Middle frontal gyrus (tissue), 1 donor: ENCODE data around the gene TNFRSF18.

ENCODE experiments used
- DNase-seq: peaks from one replicate; pipeline ENCODE4 v3.0.0-alpha.2; 2015; ENCODE audit warnings: low spot score; ENCODE audit errors: extremely low spot score

TNFRSF18 gene

DNA sequence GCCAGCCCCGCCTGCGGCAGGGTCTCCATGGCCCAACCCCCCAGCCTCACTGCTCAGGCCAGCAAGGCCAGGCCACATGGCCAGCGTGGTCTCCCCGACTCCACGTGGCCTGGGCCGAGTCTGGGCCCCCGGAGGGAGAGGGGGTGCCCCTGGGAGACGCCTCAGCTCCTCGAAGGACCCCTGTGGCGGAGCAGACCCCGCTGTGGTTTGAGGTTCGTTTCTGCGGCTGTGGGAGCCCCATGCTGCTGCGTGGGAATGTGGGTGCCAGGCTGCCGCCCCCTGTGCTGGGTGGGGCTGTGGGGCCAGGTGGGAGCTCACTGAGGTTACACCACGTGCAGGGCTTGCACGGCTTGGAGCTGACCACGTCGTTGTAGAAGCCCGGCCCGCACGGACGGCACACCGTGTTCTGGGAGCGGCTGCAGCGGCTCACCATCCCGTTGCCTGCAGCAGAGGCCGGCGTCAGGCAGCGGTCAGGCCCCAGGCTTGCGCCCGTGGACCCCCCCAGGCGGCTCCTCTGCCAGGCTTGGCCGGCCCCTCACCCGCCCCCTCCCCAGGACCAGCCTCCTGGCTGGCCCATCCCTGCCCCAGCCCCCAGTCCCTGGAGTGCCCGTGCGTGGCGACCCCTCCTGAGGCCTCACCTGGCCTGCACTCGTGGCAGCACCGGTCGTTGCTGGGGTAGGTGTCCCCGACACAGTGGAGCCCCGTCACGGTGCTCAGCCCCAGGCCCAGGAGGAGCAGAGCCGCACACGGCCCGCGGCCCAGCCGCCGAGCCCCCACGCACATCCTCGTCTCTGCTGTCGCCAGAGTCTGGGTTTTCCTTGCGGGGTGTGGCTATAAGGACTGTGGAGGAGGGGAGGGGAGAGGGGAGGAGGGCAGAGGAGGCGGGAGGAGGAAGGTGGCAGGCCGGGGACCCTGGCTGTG lies 7.2 kb upstream of the TNFRSF18 start, which contains the start of gene TNFRSF4:
Gene TNFRSF4, minus strand, starts transcription at position 809 of the 921 bp plus-strand sequence. Its CDS starts 26 bp downstream, at position 783.
- no peak for DNase-seq

DNA sequence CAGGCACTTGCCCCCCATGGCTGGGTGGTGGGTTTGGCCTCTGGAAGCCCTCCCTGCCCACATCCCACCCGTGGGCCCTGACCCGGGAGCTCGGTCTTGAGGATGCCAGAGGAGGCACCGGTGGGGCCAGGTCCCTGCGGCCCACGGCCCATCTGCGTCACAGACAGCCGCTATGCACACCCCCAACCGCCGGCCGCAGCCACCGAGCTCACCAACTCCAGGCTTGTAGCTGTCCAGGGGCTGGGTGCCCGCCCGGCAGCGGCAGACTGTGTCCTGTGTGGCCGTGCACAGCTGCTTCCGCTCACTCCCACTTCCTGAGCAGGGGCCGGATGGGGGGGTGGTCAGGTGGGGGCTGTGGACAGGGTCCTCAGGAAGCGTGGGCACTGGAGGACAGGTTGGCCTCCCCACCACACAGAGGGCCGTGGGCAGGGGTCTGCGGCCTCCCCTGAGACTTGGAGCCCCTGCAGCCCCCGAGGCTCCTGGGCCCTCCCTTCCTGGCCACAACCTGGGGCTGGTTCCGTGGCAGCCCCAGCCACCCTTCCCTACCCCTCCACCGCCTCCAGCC lies 6.5 kb upstream of the TNFRSF18 start:
- DNase-seq: no peak

DNA sequence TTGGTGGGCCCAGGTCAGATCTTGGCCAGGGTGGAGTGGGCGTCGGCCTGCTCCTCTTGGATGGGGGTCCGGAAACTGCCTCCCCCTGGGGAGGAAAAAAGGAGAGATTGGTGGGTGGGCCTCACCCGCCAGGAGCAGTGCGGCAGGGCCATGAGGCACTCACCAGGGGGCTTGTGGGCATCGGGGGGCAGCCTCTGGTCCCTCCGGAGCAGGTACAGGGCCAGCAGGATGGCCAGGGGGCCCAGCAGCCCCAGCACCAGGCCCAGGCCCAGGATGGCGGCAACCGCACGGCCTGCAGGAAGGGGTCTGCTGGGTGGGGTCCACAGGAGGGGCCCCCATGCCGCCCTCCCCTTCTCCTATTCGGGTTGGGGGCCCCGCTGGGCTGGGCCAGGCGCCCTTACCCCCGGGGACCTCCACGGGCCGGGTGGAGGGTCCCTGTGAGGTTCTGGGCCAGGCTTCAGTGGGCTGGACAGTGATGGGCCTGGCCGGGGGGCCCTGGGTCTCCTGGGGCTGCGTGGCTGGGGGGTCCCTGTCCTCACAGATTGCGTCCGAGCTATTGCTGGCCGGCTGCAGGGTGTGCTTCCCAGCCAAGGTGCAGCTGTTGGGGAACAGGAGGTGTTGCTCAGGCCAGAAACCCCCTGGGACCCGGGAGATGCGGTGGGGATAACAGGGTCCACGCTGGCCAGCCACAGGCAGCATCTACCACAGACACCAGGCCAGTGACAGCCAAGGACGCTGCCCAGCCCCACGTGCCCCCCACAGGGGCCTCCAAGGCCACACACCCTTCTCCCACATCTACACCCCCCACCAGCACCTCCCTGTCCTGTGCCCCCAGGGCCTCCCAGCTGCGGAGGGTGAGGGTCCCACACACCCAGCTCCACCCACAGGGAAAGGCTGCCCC lies 5.4 kb upstream of the TNFRSF18 start:
- DNase-seq: no peak

DNA sequence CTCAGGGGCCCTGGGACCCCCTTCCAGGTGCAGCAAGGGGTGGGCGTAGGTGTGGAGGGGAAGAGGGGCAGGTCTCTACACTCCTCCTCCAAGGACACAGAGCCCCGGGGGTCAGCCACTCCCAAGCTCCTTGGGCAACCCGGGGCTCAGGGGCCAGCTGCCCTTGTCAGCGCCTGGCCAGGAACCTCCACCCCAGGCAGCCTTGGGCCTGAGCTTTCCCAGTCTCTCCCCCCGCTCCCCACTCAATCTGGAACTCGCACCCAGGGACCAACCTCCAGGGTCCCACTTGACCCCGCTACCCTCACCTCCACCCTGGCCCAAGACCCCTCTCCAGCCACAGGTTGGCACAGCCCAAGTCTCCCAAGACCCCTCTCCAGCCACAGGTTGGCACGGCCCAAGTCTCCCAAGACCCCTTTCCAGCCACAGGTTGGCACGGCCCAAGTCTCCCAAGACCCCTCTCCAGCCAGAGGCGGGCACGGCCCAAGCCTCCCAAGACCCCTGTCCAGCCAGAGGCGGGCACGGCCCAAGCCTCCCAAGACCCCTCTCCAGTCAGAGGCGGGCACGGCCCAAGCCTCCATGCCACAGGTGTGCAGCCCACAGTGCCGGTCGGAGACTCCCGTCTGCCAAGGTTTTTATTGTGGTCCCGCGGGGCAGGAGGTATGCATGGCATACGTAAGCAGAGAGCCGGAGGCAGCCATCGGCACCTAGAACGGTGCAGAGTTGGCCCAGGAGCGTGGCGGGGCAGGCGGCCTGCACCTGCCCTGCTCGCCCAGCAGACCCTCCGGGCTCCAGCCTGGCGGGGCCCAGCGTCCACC lies 4.5 kb upstream of the TNFRSF18 start:
- no peak for DNase-seq

DNA sequence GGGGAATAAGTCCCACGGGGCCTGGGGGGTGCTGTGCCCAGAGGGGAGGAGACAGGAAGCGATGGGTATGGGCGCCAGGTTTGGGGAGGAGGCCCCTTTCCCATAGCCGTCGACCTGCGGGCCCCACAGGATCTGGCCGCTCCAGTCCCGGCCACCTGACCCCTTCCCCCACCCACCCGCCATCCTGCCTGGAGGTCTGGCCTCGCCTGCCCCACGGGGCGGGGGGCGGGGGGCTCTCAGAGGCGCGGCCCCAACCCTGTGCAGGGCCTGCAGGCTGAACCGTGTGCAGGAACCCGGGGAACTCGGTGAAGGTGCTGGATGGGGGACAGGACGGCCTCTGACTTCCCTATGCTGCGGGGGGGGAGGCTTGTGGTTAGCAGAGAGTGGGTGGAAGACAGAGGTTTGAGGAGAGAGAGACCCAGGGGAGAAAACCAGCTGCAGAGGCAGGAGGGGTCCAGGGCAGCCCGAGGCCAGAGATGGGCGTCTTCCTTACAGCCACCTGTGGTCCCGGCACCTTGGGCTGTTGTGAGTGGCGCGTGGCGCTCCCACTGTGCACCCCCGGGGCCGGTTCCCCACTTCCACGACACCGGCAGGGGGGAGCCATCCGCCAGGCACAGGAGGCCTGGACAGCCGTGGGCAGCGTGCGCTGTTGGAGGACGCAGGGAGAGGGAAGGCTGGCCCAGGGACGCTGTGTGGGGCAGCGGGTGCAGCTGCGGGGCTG lies 2.5 kb upstream of the TNFRSF18 start:
- no peak for DNase-seq

DNA sequence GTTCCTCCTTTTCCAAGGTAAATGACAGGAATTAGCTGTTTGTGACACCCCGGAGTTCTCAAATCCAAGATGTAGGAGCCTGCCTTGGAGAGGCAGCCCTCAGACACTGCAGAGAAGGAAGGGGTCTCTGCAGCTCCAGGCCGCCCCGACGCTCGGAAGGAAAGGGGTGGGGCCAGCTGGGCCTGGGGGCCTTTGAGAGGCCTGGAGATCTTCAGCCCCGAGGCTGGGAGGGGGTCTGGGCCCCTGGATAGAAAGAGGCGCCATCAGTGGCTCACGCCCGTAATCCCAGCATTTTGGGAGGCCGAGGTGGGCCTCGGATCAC lies 1.1 kb upstream of the TNFRSF18 start:
- DNase-seq: no peak

DNA sequence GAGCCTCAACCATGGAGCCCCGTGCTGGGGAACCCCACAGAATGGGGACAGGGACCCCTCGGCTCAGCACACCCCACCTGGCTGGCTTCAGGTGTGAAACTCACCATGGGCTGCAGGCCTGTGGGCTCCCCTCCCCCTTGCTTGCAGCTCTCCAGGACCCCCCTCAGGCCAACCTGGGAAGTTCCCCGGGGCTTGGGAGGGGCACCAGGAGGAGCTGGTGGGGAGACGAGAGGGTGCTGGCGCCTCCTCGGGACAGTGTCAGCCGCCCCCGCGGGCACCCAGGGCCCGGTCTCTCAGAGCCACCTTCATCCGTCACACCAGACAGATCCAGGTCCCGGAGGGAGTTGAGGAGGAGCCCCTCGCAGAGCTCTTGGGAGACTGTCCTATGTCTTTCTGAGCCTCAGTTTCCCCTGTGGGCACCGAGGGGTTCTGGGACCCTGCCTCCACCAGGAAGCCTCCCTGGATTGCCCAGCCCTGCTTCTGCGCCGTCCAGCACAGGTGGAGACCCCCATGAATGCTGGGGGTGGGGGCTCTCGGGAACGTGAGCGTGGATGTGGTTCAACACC lies 657 bp upstream of the TNFRSF18 start:
- DNase-seq: no peak

DNA sequence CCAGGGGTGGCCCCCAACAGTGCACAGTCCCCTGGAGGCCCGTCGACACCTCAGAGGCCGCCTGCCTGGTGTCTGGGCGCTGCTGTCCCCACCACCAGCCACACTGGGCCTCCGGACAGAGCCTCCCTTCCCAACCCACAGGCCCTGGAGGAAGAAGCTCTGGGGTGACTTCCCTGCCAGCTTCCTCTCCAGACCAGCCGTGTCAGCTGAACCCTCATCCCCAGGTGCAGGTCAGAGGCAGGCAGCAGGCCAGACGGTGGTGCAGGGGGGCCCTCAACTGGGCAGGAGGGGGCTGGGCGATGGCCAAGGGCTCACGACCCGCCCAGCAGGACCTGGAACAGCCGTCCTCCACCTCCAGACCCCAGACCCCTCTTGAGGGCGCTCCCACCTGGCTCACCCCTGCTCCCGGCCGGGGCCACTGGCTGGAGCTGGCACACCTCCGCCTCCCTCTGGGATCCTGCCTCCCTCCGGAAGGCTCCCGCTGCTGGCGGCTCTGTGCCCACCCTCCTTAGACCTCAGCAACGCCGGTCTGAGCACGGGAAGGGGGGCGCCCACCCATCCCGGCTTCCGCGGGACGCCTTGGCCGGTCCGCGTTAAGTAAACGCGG lies 520 bp downstream of the TNFRSF18 start:
- no peak for DNase-seq

DNA sequence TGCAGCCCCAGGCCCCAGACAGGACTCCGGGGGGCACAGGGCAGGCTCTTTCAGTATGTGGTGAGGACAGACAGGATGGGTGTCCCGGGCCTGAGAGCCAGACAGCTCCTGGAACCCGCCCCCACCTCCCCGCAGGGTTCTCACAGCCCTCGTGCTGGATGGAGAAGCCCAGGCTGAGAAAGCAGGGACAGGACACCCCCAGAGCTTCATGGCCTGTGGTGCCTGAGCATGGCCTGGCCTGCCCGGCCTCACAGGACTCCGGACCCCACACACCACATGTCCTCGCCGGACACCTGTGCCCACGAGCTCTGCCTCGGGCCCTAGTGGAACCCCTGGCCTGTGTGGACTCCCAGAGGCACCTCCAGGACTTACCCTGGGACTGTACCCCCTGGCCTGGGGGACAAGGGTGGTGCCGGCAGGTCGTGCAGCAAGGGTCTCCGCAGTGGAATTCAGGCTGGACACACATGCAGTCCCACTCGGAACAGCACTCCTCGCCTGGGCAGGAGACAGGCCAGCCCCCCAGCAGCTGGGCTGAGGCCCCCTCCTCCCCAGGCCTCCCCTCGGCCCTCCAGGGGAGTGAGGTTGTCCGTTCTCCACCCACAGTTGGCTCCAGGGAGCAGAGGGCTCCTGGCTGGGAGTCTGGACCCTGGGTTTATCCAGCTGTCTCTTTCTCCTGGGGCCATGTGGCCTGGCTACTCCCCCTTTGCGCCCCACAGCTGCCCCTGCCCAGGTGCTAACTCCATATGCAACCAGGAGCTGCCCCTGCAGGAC lies 1.2 kb downstream of the TNFRSF18 start:
- DNase-seq: no peak

DNA sequence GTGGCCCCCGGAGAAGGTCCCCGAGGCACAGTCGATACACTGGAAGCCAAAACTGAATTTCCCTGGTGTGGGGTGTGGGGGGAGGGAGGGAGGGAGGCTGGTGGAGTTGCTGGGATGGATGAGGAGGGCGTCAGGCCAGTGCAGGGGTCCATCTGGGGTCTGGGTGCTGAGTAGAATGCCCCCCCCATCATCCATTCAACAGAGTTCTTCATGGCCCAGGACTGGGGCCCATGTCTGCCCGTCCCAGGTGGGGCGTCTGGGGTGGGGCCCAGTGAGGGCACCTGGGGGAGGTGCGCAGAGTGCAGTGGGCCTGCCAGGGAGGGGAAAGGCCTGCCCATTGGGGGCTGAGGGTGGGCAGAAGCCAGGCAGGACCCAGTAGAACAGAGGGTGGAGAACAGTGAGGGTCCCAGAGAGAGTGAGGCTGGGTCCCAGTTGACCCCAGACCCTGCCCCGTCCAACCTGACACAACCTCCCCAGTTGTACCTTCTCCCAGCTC lies 1.9 kb downstream of the TNFRSF18 start:
- DNase-seq: no peak

DNA sequence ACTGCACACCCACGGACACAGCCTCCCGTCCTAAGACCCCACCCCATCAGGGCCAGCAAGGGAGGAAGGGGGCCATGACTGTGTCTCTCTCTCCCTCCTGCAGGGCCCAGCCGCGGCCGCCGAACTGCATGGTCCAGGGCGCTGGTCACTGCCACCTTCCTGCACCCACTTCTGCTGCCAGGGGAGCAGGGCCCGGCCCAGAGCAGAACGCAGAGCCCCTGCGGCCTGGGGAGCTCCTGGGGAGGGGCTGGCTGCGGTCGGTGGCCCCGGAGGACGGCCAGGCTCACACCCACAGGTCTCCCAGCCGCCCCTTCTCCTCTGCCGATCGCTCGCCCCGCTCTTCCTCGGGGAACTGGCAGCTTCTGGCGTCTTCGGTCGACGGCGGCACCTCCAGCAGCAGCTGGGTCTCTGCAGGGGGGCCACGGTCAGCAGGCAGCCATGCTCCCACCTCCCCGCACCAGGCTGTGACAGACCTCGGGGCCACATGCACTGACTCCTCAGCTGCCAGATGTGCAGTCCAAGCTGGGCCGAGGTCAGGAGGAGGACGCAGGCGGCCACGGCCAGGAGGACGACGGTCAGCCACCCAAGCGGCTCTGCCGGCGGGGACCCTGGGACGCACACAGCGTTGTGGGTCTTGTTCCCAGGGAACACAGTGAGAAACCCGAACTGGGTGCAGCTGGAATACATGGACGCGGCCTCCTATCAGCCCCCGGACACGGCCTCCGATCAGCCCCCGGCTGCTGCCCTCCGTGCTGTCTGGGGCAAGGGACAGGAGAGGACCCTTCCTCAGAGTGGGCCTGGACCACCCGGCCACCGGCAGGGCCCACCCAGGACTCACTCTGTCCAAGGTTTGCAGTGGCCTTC lies 2.6 kb downstream of the TNFRSF18 start:
- no peak for DNase-seq

DNA sequence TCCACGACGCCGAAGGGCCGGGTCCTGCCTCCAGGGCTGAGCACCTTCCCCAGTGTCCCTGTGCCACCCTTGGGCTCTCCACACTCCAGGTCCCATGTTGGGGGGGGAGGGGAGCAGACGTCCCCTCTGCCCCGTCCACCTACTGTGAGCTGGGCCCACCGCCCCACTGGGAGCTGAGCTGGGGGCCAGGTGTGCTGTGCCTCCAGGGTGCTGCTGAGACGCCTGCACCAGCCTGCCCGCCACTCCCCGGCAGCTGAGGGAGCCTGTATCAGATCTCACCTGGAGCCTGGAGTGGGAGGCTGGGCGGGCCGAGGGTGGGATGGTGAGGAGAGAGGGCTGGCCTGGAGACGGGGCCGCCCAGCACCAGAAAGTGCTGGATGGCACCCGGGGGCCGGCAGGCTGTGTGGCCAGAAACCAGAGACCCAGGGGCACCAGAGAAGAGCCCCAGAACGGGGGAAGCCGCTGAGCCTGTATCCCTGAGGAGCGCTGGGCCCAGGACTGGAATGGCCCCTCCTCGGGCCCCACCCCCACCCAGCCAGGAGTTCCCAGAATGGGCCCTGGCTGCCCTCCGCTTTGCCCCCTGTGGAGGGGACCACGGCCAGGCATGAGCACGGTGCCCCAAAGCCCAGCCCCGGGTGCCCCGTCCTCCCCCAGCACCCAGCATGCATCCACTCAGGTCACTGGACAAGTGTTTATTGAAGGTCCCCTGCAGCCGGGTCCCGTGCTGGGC lies 3.4 kb downstream of the TNFRSF18 start:
- DNase-seq: no peak

DNA sequence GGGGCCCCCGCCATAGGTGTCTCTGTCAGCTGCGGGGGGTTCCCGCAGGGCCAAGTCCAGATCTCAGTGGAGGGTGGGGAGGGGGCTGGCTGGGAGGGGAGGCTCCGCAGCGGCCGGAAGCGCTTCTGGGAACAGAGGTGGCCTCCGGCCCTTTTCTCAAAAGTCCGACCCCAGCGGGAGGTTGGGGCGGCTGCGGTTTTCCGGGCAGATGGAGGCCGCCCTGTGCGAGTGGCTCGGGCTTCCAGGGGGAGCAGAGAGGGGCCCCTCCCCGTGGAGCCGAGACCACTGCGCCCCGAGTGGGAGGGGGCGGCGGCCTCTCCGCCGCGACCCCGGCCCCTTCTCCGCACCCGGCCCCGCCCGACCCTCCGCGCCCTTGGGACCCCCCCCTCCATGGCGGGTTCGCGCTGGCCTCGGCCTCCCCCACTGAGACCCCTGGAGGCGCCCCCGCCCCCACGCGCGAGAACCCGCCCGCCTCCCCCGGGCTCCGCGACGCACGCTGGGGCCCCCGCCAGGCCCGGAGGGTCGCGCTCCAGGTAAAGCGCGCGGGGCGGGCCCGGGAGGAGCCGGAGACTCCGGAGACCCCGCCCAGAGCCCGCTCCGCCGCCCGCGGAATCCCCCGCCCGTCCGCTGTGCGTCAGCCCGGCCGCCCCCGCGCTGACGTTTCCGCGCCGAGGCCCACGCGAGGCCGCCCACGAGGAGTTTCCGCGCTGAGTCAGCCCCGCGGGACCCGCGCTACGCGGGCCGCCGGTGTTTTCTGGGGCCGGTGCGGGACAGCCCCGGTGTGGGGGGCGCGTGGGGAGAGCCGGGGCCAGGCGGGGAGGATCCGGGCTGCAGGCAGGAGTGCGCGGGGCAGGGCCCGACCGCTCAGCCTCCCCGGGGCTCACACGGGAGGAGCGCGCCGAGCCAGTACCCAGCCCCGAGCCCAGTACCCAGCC lies 5.2 kb downstream of the TNFRSF18 start:
- DNase-seq: no peak

DNA sequence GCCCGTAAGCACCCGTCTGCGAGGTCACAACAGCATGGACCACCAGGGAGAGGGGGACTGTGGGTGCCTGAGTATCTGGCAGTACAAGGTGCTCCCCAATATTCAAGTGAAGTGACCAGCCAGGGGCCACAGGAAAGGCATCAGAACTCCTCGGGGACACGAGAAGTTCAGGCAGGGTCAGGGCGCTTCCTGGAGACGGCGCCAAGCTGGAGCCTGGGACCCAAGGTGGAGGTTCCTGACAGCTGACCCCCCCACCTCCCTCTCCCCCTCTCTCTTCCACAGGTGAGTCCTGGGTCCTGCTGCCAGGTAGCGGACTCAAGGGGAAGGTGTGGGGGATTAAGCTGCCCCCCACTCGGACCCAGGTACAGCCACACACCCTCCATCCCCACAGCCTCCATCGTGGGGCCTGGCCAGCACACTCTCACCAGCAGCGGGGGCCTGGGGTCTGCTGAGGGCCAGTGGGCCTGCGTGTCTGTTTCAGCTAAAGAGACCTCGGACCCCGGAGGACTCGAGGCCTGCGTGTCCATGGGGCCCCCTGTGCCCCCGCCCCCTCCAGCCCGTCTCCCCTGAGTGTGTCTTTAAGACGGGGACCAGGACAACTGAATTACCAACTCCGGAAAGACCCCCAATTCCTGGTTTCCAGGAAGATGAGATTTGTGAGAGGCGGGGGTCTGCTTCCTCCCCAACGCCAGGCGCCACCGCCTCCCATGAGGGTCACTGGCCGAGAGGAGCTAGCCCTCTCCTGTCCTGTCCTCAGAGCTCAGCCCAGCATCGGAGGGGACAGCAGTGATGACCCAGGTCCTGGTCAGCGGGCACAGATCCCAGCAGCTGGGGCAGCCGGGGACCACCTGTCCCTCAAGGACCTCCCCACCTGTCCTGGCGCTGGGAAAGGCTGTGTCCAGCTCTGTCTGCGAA lies 6.2 kb downstream of the TNFRSF18 start:
- DNase-seq: no peak
